NCI-H510A (cell line): ENCODE results near the gene SEMA3D.

Experiments used
- DNase-seq: peaks from one replicate; lab custom pipeline; 2025; lab: John Stamatoyannopoulos, UW

Gene SEMA3D

GRCh38 chr7:85186521-85187241 lies at the start of gene SEMA3D:
SEMA3D (minus strand) TSS chr7:85187056; CDS start chr7:85121891, 65,165 bp downstream.
- DNase-seq, result no peak

- DNase-seq, result no peak
Measured at GRCh38 chr7:85234730-85235129, 47.9 kb upstream of the SEMA3D start.

- no peak for DNase-seq
Measured at GRCh38 chr7:85232068-85232467, 45.2 kb upstream of the SEMA3D start.

- DNase-seq, result no peak
Measured at GRCh38 chr7:85230623-85231022, 43.8 kb upstream of the SEMA3D start.

GRCh38 chr7:85229544-85229943 lies 42.7 kb upstream of the SEMA3D start:
- DNase-seq, result no peak

GRCh38 chr7:85226361-85227085 lies 39.7 kb upstream of the SEMA3D start:
- no peak for DNase-seq

- no peak for DNase-seq
Measured at GRCh38 chr7:85224171-85224570, 37.3 kb upstream of the SEMA3D start.

GRCh38 chr7:85222522-85222921 lies 35.7 kb upstream of the SEMA3D start:
- no peak for DNase-seq

- DNase-seq, result no peak
Measured at GRCh38 chr7:85221796-85222195, 34.9 kb upstream of the SEMA3D start.

GRCh38 chr7:85220651-85221050 lies 33.8 kb upstream of the SEMA3D start:
- no peak for DNase-seq

- no peak for DNase-seq
Measured at GRCh38 chr7:85220023-85220422, 33.2 kb upstream of the SEMA3D start.

GRCh38 chr7:85217085-85217484 lies 30.2 kb upstream of the SEMA3D start:
- no peak for DNase-seq

- DNase-seq, result no peak
Measured at GRCh38 chr7:85215098-85215497, 28.2 kb upstream of the SEMA3D start.

GRCh38 chr7:85213500-85213899 lies 26.6 kb upstream of the SEMA3D start:
- DNase-seq, result no peak

- no peak for DNase-seq
Measured at GRCh38 chr7:85205754-85206153, 18.9 kb upstream of the SEMA3D start.

GRCh38 chr7:85204496-85204895 lies 17.6 kb upstream of the SEMA3D start:
- no peak for DNase-seq

- DNase-seq, result no peak
Measured at GRCh38 chr7:85204061-85204460, 17.2 kb upstream of the SEMA3D start.

- DNase-seq, result no peak
Measured at GRCh38 chr7:85201209-85201608, 14.4 kb upstream of the SEMA3D start.

GRCh38 chr7:85196696-85197095 lies 9.8 kb upstream of the SEMA3D start:
- DNase-seq, result no peak

GRCh38 chr7:85191383-85191782 lies 4.5 kb upstream of the SEMA3D start:
- no peak for DNase-seq

GRCh38 chr7:85186083-85186520 lies 754 bp downstream of the SEMA3D start:
- DNase-seq, result no peak

- DNase-seq, result no peak
Measured at GRCh38 chr7:85185424-85186082, 1.3 kb downstream of the SEMA3D start.
